WTC11 (cell line): Measurements from ENCODE around the gene HOXB6.

Source experiments
- CTCF ChIP-seq: fragments of 200-600 bp; IDR thresholded peaks from 2 replicates; pipeline ENCODE4 v1.8.0; 2022; ENCODE audit warnings: antibody characterized with exemption
- ETV6 ChIP-seq: sonication (generic); formaldehyde crosslinking; IDR thresholded peaks from 2 replicates; pipeline ENCODE4 v1.8.1; 2022; ENCODE audit warnings: mild to moderate bottlenecking, missing genetic modification reagents
- NR1H2 ChIP-seq: sonication (generic); formaldehyde crosslinking; IDR thresholded peaks from 2 replicates; pipeline ENCODE4 v1.9.0; 2021; ENCODE audit warnings: mild to moderate bottlenecking, moderate library complexity, missing genetic modification reagents
- PREB ChIP-seq: sonication (generic); formaldehyde crosslinking; IDR thresholded peaks from 2 replicates; pipeline ENCODE4 v1.8.1; 2022; ENCODE audit warnings: mild to moderate bottlenecking, missing genetic modification reagents, moderate library complexity, borderline replicate concordance
- RELA ChIP-seq: sonication (generic); formaldehyde crosslinking; IDR thresholded peaks from 2 replicates; pipeline ENCODE4 v1.8.1; 2022; ENCODE audit warnings: missing genetic modification reagents, mild to moderate bottlenecking, borderline replicate concordance

GRCh38 chr17:48646183-48647102 lies 41.7 kb upstream of the HOXB6 start:
- TF ChIP-seq CTCF = no peak
- TF ChIP-seq RELA = no peak
- no peak for TF ChIP-seq PREB (CRISPR knock-in tag)
- TF ChIP-seq ETV6 (CRISPR knock-in tag) = no peak
- TF ChIP-seq NR1H2 (CRISPR knock-in tag) = no peak
